GM21367 (cell line): ENCODE data around the gene SETD1B.
"Not testable (repeated sequence)": the region's sequence is repeated elsewhere in the genome, so short reads cannot be mapped to it uniquely, and the experiment has no call there.

Experiments used
- ATAC-seq: cut with Tn5 transposase; IDR thresholded peaks from one replicate; pipeline ENCODE4 v1.9.1; 2021; ENCODE audit not compliant: unreplicated experiment

SETD1B gene

DNA sequence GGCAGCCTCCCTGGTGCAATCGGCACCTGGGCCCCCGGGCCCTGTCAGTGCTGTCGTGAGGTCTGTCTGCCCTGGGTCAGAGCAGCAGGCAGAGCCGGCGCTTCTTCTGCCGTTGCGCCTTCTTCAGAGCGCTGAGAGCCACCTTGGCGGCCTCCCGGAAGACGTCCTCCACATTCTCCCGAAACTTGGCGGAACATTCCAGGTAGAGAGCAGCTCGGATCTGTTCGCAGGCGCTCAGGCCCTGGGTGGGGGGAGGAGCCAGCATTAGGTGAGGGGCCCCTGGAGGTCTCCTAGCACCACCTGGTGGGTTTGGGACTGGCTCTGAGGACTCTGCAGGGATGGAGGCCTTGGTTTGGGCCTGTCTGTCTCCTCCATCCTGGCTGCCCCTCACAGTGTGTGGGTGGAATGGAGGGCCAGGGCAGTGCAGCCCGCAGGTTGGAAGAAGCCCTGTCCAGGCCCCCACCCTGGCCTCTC is 24.4 kb upstream of the SETD1B start:
- no peak for ATAC-seq

DNA sequence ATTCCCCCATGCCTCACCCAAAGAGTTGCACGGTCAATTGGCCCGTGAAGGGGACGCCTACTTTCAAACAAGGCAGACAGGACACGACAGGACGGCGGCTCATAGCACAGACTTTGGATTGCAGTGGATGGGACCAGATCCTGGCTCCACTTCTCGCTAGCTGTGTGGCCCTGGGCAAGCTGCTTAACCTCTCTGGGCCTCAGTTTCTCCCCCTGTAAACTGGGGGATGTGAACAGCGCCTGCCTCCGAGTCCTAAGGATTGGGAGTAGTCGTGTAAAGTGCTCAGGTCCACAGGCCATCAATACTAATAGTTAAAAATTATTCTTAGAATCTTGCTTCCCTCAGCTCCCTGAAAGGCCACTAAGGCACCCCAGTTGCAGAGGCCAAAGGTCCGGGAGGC is 23.4 kb upstream of the SETD1B start:
- ATAC-seq, result no peak

DNA sequence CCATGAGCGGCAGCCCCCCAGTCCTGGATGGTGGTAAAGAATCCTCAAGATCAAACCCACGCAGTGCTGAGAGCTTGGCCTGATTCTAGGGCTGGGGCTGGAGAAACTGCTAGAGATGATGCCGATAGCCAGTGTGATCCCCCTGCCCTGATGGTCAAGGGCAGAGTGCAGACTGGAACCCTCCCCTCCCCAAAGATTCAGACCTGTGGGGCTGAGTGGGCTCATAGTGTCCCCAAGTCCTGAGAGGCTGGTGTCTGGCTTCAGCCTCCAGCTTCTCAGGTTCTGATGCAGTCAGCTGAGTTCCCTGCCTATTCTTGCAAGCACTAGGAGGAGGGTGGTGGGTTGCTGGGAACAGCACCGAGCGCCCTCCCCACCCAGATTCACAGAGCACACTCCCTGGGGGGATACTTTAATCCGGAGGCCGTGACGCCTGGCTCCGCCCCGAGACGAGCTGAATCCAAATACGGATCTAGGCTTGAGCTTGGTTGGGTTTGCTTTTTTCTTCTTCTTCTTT is 22.3 kb upstream of the SETD1B start:
- no peak for ATAC-seq

DNA sequence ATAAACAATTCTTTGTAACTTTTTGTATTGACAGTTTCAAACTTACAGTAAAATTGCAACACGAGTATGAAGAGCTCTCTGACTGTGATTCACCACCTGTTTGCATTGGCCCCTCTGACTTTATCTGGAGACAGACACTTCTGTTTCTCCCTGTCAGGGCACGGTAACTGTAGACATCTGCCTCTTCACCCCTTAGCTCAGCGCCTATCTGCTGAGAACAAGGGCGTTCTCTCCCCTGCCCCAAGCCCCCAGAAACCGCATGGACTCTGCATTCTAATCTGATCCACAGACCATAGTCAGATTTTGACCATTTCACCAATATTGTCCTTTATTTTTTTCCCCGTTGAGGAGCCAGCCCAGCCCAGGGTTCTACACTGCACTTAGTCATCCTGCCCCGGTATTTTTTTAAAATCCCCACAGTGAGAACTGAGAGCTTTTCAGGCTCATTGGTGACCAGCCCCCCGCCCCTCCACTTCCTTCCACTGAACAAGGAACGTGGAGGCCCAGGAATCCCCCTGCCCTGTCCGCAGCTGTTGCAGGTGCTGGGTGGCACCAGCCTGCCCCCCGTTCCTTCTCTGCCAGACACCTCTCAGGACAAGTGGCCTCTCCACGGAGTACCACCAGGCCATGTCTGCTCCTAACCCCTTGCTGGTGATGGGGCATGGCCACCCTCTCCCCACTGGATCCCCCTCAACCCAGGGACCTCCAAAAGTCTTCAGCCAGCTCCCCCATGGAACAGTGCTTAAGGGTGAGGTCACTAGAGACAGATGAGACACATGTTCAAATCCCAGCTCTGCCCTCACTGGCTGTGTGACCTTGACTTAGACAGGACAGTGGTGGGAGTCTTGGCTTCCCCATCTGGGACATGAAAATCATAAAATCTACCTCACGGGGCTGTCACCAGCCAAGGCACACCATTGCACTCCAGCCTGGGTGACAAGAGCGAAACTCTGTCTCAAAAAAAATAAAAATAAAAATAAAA is 21.5 kb upstream of the SETD1B start:
- no peak for ATAC-seq

DNA sequence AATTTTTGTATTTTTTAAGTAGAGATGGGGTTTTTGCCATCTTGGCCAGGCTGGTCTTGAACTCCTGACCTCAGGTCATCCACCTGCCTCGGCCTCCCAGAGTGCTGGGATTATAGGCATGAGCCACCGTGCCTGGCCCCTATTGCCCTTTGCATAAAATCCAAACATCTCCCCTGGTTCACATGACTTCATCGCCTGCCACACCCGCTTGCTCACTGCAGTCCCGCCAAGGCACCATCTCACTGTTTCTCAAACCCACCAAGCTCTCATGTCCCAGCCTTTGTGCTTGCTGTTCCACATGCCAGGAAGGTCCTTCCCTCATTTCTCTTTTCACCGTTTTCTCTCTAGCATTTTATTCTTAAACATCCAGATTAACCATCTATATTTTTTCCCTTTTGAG is 20.0 kb upstream of the SETD1B start:
- no peak for ATAC-seq

DNA sequence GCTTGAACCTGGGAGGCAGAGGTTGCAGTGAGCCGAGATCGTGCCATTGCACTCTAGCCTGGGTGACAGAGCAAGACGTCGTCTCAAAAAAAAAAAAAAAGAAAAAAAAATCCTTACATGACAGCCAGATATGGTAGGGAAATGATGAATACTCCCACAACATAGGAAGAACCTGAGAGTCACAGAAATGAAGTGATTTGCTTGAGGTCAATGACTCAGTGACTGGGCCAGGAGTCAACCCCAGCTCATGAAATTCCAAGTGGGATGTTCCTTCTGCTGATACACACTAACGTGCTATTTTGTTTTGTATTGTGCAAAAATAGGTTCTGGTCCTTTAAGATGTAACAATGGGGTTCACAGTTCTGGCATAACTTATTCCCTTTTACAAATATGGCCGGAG is 19.3 kb upstream of the SETD1B start:
- ATAC-seq, result no peak

DNA sequence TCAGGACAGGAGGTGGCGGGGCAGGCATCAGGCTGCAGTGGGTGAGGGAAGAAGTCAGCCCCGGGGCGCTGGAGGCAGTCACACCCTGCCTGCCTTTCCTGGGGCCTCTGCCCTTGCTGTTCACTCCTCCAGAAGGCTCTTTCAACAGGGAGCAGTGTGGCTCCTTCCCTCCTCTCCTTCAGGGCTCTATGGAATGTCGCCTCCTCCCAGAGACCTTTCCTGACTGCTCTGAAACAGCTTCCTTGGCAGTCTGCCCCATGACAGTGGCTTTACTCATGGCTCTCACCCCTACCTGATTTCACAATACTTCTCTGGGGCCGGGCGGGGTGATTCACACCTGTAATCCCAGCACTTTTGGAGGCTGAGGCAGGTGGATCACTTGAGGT is 17.4 kb upstream of the SETD1B start:
- ATAC-seq, result no peak

DNA sequence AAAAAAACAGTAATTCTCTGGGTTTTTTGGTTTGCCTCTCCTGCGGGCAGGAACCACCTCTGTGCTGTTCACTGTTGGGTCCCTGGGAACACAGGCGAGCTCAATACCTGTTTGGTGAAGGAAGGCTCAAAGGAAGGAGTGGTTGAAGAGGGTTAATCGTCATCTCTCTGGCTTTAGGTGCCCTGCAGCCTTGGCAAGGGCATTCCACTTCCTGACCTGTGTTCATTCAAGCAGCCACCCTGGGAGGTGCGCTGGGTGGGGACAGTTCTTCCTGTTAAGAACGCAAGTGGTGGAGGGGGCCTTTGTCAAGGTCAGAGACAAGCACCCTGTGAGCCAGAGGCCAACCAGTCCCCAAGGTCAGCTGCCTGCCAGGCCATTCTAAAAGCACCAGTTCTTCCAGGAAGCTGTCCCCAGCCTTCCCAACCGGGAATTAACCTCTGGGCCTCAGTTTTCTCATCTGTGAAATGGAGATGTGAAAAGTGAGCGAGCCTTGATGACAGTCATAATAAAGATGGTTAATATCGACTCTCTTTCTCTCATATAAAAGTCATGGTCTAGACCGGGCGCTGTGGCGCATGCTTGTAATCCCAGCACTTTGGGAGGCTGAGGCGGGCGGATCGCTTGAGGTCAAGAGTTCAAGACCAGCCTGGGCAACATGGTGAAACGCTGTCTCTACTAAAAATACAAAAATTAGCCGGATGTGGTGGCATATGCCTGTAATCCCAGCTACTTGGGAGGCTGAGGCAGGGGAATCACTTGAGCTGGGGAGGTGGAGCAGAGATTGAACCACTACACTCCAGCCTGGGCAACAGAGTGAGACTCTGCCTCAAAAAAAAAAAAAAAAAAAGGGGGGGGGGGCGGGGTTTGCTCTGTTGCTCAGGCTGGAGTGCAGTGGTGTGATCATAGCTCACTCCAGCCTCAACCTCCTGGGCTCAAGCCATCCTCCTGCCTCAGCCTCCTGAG is 16.5 kb upstream of the SETD1B start:
- ATAC-seq, result no peak

DNA sequence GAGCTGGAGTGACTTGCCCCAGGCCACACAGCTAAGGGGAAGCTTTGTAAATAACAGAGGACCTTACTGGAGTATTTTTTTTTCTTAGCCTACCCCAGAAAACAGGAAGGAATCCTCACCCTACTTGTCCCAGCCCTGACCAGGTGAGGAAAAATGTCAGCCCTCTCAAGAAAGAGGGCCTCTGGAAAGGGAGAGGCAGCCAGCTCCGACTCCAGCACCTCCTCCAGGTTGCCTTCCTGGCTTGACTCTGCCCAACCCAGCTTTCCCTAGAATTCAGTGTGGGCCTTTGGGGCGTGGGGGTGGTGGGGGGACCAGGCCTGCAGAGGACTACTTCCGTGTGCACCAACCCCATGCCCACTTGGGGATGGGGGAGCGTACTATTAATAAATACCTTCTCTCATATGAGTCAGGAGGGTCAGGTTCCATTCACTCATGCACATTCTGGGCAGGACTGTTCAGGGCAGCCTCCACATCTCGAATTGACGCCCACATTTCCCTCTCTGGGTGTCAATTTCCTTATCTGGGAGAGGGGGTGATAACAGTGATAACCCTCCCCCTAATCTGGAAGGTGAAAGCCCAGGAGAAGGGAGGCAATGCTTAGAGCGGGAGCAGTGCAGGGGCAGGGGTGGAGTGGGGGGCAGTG is 15.5 kb upstream of the SETD1B start:
- ATAC-seq, result no peak

DNA sequence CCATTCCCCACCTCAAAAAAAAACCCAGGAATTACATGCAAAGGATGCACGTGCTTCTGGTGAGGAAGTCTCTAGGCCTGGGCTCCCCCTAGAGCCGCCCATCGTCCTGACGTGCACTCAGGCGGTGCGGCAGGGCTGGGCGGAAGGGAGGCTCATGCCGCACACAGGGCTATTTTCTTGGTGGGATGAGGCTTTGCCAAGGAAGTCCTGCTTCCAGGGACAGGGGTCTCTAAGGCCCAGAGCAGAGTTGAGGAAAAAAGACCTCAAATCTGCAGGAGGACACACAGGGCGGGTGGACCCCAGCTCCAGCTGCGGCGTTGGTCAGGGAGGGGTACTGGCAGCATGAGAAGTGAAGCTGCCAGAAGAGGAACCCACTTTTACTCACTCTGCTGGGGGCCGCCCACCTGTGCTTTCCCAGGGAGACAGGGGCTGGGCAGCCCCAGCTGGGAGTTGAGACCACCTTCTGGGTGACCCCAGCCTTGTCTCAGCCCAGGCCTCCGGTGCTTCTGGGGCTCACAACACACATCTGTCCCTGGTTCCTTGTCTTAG is 14.5 kb upstream of the SETD1B start:
- no peak for ATAC-seq

DNA sequence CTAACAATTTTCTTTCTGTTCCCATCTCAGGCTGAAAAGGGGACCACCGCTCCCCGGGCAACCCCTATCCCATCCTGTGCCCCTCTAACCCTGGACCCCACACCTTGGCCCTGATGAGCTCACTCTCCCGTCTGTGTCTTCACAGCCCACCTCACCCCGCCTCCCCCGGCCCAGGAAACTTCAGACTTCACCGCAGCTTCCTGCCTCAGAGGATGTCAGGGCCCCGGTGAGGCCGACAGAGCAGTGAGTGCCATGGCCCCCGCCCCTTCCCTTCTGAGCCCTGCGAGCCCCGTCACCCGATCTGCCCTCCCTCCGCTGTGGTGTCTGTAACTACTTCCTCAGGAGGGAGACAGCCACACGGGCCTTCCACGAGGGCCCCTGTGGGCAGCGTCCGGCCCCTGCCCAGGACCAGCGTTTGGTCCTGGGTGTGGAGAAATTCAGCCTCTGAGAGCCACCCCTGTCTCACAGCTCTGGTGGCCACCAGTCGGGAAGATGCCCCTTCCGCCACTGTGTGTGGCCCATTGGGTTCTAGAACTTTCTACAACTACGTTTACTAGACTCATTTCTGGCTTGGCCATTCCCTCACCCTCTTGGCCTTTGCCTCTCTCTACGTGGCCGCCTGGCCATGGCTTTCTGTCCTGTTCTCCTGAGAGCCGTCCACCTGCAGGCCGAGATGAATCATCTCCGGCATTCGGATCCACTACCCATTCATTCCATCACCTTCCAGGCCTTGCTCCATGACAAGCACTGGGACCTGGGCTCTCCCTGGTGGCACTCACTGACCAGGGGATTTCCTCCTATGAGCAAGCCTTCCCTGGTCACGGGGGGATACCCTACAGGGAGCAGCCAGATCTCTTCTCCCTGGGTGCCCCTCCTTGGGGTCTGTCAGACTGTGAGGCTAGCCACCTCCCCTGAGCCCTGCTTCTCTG is 13.7 kb upstream of the SETD1B start:
- peak; percentile 34 for ATAC-seq

DNA sequence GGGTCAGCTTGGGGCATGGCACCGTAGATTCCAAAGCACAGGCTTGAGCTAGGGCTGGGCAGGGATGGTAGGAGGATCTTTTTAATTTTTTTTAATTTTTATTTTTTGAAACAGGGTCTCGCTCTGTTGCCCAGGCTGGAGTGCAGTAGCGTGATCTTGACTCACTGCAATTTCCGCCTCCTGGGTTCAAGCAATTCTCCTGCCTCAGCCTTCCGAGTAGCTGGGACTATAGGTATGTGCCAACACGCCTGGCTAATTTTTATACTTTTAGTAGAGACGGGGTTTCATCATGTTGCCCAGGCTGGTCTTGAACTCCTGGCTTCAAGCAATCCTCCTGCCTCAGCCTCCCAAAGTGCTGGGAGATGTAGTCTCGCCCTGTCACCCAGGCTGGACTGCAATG is 13.0 kb upstream of the SETD1B start:
- ATAC-seq, result not testable (repeated sequence)

DNA sequence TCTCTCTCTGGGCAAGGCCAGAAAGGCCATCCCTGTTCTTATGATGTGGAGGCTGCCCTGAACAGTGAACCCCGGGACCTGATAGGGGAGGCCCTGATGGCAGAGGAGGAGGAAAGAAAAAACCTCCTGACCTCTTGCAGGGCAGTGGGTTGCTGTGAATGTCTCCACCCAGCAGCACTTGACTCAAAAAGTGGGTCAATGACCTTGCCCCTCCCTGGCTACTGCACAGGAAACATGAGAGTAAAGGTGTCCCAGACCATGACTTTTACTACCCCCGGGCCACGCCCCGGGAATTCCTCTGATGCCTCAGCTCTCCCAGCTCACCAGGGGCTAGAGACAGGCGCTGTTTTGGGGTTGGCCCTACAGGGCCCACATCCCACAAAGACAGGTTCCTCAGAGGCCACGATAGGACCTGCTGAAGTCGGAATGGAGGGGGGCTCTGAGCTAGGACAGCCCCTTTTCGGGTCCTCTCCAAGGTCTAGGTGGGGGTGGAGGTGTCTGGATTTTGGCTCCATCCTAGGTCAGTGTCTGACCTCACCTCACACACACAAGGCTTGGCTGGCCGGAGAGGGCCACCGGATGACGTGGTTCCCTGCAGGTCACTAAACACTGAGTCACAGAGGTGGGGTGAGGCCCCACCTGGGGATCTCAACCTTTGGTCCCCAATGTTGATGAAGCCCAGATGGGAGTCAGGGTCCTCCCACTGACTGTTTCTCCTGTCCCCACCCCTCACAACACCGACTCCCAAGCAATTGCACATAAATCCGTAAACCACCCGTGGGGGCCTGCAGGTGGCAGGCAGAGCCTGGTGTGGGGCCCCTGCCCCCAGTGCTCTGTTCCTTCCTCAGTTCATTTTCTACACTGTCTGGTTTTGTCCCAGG is 11.9 kb upstream of the SETD1B start:
- ATAC-seq, result no peak

DNA sequence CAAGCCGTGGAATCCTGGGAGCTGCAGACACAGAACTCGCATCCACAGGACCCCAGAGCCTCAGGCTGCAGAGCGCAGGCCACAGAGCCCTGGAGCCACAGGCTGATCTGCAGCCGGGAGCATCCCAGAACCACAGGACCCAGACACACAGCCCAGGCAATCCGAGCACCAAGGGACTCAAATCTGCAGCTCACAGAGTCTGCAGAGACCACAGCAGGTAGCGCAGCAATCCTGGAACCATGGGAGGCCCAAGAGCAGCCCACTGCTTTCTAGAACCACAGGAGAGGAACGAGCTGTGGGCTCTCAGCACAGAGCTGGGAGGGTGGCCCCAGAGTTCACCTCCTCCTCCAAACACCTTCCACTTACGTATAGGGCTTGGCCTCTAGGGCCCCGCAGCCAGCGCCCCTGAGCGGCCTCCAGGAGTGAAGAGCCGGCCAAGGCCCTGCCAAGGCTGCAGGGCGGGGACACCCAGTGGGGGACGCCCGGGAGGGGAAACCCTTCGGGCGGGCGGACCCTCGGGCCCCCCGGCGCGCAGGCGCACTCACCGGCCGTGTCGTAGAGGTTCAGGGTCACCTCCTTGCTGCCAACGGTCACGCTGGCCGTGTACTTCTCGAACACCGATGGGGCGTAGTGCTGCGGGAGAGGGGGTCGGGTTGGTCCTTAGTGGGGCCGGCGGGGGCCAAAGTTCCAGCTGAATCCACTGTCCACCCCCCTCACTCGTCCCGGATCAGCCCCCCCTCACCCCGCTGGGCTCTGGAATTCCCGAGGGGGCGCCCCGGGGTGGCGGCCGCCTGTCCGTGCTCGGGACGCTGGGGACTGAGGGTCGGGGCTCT is 11.0 kb upstream of the SETD1B start:
- no peak for ATAC-seq

DNA sequence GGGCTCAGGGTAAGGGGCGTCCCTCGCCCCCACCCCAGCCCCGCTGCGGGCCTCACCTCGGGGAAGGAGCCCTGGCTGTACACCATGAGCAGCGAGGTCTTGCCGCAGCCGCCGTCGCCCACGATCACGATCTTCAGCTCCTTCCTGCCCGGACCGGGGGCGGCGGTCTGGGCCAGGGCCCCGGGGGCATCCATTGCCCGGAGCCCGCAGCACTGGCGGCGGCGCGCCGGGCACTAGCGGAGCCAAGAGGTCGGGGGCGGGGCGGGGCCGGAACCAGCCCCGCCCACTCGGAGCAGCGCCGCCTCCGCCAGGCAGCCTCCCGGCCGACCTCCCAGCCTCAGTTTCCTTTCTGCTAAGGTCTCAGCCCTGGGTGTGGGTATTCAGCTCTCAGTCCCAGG is 10.4 kb upstream of the SETD1B start, which contains the start of gene RHOF:
TSS of gene RHOF (minus strand) at position 249 of the 398 bp plus-strand sequence. CDS start at position 194, 55 bp downstream.
- ATAC-seq, result peak; percentile 6

DNA sequence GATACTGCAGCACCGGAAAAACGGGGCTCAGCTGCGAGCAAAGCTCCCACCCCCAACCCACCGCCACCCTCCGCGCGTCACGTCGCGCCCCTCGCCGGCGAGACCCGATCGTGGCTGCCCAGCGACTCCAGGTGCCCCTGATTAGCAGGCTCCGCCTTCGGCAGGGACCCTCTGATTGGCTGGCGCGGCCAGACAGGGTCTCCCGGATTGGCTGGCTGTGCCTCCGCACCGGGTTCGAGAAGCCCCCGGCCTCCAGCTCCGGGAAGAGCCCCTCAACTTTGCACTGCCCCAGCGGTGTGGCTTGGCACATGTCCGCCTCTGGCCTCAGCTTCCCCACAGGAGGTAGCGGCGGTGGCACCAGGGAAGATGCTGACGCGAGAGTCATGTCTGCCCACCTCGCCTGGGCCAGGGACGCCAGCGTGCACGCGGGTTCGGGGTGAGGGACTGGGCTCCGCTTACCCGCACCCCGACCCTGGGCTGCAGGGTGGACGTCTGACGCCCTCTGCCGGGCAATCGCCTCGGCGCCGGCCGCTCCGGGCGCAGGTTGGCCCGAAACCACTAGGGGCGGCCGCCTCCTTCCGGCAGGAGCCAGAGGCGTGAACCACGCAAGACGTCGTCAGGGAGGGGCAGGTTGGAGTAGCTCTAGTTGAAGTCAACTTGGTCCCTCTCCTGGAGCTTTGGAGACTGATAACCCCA is 9.8 kb upstream of the SETD1B start:
- ATAC-seq, result peak; percentile 36

DNA sequence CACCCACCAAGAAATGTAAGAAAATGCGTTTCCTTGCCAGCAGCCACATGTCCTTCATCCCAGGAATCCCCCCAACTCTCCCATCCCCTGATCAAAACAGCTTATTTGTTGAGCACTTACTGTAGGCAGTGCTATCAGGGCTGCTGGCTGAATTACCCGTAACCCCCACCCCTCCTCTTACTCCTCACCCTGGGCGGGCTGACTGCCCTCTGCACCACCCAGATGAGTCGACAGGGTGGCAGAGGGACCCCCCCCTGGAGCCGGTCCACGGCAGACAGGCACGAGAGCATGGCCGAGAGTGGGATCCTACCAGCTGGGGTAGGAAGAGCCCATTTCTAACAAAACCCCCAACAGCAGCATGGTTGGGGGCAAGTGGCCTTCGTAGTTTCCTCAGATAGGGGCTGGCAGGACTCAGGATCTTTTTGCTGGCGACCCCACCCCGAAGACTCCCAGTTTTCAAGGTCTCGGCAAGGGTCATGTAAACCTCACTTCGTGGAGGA is 9.2 kb upstream of the SETD1B start:
- no peak for ATAC-seq
